Right renal pelvis (tissue), 4 donors: ENCODE data around the gene DPYD. TPM values are rescaled to one million over a fixed set of nuclear protein-coding genes. Genes with fewer than 3 reads are reported as not detected.

ENCODE experiments used
- DNase-seq, 4 donors: peaks; one replicate each; pipeline ENCODE4 v3.0.0-alpha.2; 2013; ENCODE audit warnings: low read depth in 4 of 4, low spot score in 3 of 4, missing footprints in 1 of 4
- polyA plus RNA-seq, 4 donors: library from polyadenylated mRNA; unstranded; fragments of 120-200 nt; gene quantifications; one replicate each; pipeline ENCODE4 v1.2.1, GENCODE V29; 2013; ENCODE audit not compliant: insufficient read length in 4 of 4

Gene DPYD
- polyA plus RNA-seq, 4 donors, result 13.7 to 15.4 (median 14.8) TPM

DNA sequence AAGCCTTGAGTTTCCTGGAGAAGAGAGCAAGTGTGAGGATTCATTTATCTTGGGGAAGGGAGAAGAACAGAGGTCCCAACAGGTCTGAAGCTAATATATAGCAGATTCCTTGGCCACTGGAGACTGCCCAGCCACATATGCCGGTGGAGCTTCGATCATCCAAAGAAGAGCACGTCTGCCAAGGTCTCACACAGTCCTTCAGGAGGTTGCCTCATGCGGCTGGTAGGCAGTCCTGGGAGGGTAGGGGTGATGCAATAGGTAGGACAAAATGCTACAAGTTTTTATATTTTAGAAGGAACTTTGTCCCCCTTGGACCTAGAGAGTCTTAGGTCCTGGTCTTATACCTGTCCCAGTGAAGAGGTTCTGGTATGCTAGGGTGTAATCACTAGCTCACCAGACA lies 582.5 kb downstream of the DPYD start:
- no peak for DNase-seq

- no peak for DNase-seq
Measured at GRCh38 chr1:97337250-97338030, 583.4 kb downstream of the DPYD start.

GRCh38 chr1:97334454-97334853 lies 586.4 kb downstream of the DPYD start:
- DNase-seq, result no peak

DNA sequence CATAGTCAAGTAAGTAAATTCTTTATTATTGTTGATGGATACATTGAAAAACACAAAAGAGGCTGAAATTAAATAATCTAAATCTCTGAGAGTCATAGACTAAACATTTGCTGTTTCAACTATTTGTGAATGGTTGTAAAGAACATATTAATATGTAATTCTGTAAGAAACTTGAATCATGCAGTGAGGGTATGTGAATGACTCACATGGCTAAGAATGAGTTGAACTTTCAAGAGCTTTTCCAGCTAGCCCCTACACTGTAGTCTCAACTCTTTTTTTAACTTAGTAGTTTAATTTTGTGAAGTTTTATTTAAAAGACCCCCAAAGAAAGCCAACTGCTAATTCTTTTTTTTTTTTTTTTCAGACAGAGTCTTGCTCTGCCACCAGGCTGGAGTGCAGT lies 588.1 kb downstream of the DPYD start:
- no peak for DNase-seq

GRCh38 chr1:97331165-97331564 lies 589.7 kb downstream of the DPYD start:
- no peak for DNase-seq

DNA sequence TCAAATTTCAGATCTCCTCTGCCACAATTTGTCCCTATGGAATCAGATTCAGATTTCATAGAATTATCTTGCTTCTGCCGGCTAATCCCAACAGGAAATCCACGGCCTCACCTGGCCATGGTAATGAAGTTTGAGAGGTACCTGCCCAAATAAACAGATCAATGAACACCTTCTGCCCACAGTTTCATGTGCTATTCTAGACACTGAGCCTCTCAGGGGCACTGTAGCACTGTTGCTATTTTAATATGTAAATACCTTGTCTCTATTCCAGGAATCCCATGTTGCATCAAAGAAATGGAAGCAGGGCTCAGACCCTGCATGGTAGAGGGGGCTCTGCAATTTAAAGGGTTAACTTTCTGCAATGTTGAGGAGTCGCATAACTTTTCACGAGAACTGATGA lies 606.1 kb downstream of the DPYD start:
- DNase-seq, result no peak

DNA sequence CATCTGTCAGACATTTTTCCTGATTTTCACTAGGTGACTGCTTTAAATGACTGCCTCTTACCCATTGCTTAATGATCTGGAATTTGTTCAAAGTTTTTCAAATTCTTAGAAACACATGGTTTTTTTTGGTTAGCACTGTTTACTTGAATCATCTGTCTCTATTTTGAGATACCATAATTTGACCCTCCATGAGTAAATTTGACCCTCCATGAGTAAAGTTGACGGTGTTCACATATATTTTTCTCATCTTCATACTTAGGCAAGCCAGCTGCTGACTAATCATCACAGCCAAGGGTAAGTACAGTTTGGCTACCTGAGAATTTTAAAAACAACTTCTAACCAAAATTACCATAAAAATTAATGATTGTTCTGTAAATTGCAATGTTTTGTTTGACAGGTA lies 612.7 kb downstream of the DPYD start:
- DNase-seq, result no peak

- no peak for DNase-seq
Measured at GRCh38 chr1:97307568-97307967, 613.3 kb downstream of the DPYD start.

- DNase-seq, result no peak
Measured at GRCh38 chr1:97307151-97307550, 613.7 kb downstream of the DPYD start.

- no peak for DNase-seq
Measured at GRCh38 chr1:97306504-97306903, 614.3 kb downstream of the DPYD start.

DNA sequence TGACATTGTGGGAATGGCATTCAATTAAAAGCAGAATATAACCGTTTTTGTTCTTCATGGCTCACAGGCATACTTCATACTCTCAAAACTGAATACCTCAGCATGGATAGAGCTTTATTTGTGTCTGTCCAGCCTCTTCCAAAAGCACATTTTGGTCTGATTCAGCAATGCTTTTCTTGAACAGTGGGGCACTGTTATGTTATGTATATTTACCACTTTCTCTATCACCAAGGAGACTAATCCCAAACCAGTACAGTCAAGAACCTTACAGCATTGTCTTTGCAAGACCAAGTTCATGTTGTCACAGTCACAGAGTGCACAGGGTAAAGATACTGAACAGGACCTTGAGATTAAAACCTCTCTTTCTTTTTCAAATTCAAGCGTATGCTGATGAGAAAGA lies 616.5 kb downstream of the DPYD start:
- DNase-seq, result no peak

- no peak for DNase-seq
Measured at GRCh38 chr1:97298966-97299365, 621.9 kb downstream of the DPYD start.

GRCh38 chr1:97297611-97298010 lies 623.2 kb downstream of the DPYD start:
- no peak for DNase-seq

DNA sequence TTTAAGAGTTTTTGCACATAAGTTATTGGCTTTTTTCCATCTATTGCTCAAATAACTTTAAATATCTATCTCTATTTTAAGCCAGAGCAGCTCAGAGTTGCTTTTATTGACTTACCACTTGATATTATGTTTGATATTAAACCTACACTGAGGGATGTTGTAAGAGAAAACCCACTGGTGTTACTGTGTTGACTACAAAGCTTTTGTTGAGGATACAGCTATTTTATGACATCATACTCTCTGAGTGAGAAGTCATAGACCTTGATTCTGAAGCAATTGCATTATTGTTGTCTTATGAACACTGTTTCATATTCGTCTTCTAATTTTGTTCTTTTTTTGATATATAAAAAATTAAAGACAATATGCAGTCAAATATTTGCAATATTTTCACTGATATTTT lies 638.9 kb downstream of the DPYD start:
- no peak for DNase-seq

DNA sequence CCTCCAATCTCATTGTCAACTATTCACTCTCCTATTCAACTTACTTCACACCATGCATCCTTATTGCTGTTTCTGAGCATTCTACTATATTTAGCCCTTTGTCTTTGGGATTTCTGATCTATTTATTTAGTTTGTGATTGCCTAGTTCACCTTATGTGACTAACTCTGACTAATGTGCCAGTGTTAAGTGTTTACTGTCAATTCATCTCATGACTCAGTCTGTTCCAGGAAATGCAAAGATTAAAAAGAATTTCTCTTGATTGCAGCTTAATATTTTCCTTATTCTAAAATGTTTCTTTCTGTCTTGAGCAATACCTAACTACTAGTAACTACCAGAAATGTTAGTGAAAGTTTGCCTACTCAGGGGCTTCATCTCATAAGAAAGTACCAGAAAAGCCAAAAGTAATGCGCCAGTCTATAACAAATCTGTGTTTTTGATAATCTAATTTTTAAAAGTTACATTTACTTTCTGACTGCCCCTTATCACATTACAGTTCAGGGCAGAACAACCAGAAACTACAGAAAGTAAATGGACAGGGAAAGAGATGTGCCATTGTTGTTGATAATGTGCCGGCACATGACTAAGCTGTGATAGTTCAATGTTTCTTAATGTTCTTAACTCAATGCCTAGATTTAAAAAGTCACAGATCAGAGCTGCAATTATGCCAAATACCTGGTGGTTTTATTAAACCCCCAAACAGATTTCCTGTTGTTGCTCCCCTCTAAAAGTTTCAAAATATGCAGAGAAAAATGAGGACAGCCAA lies 642.8 kb downstream of the DPYD start:
- no peak for DNase-seq

GRCh38 chr1:97271916-97272788 lies 648.7 kb downstream of the DPYD start:
- DNase-seq, result no peak

DNA sequence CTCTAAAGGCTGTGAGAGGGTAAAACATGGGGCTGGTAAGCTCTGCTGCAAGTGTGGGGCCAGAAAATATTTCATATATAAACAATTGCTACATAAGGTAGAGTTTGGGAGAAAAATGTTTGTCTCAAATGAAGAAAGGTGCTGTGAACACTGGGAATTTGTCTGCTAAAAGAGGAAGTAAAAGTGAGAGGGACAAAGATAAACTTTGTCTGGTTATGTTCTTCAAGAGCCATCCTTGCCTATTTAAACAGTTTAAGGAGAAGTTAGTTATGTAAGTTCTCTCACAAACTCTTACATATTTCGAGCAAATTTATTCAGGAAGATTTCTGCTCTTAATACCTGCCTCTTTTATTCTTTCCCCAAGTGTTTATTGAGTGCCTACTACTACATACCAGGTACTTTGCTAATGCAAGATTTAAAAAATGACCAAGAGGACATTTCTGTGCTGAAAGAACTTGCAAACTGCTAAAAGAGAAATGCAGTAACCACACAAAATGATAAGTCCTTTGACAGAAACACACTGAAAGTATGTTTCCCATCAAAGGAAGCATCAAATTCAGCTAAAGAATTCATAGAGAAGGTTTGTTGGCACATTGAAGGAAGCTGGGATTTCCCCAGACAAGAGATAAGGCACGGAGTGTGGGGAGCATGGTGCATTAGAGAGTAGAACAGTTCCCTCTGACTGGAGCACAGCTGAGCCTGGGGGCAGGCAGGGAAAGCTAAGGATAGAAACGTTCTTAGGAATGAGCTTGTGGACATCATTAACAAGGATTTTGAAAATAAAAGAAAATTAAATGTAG lies 650.1 kb downstream of the DPYD start:
- DNase-seq, result no peak

DNA sequence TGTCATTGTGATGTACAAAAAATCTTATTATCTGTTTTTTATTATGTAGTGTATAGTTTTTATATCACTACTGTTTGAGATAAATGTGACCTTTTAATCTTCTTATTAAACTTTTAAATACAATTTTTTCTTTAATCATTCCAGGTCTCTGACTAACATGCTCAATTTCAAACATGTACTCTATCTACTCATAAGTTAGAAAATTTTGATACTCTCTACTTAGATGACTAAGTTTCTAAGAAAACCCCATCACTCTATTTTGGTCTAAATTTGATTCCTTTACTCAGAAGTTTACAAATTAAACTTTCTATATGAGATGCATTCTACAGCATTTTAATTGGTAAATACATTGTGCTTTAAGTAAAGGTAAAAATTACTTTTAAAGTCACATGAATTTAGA lies 655.2 kb downstream of the DPYD start:
- DNase-seq, result no peak

DNA sequence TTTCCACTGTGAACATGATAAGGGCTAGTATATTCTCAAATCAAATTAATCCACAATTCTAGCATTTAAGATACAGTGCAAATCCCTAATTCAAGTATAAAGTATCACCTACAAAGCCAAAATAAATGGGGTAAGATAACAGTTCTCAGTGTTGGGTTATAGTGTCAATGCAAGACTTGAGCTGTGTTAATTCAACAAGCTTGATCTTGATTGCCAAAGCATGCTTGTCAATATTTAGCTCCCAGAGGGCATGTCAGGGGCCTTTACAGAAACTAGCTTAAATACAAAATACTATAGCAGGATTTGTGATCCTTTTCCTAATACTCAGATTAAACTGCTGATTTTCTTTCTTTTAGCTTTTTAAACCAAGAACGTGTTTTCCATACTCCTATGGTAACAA lies 658.0 kb downstream of the DPYD start:
- no peak for DNase-seq

DNA sequence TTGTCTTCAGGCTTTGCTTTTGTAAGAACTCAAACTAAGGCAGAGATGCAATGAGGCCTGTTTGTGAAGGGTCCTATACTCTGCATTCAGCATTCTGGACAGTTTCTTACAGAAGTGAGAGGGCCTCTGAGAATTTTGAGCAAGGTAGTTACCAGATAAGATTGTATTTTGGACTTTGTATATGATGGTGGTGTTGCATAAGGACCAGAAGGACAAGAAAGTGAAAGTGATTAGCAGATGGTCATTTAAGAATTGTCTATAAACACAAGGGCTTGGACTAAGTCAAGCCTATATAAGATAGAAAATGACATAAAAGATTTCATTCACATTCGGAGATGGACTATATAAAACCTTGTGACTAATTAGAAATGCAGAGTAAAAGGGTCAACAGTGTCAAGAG lies 662.2 kb downstream of the DPYD start:
- DNase-seq, result no peak
